Measurements from ENCODE around the gene TTLL5. TPM values are rescaled to one million over a fixed set of nuclear protein-coding genes. Genes with fewer than 3 reads are reported as not detected.

The TTLL5 gene
- total and polyA plus RNA-seq, 10 of the 15 experiments (the other 5 are each of a cell fraction or from before 2014, with no cell fraction given), result 3.2 to 25.9 (median 13.8) TPM

DNA sequence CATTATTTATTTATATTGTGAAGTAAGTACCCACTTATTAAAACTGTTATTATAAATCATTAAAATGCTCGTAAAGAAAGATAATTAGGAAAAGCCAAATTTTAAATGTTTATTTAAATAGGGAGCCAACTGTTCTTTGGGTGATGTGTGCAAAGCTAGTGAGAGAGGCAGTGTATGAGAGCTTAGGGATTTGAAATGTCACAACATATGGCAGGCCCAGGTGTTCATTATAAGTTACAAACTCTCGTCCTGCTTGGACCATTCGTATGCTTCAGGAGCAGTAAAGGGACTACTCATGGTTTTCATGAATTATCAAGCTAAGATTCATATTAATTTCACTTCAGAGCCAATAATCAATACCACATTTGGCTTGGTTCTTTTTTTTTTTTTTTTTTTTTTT lies 166.3 kb downstream of the TTLL5 start:
- H3K4me2 ChIP-seq (ENCODE audit: control insufficient read depth, insufficient read depth), result no peak overlapping the region
- H3K9ac ChIP-seq (ENCODE audit: control insufficient read depth, insufficient read depth, low read length), result no peak overlapping the region
- ATAC-seq, result no peak
- TF ChIP-seq NFYB (IDR thresholded peaks at IDR 0.05; ENCODE audit: insufficient read depth, low read depth, low read length), result no peak
- no peak for TF ChIP-seq IRF4 (IDR thresholded peaks at IDR 0.05; ENCODE audit: low read depth, low read length)
- TF ChIP-seq, protein P1, sequence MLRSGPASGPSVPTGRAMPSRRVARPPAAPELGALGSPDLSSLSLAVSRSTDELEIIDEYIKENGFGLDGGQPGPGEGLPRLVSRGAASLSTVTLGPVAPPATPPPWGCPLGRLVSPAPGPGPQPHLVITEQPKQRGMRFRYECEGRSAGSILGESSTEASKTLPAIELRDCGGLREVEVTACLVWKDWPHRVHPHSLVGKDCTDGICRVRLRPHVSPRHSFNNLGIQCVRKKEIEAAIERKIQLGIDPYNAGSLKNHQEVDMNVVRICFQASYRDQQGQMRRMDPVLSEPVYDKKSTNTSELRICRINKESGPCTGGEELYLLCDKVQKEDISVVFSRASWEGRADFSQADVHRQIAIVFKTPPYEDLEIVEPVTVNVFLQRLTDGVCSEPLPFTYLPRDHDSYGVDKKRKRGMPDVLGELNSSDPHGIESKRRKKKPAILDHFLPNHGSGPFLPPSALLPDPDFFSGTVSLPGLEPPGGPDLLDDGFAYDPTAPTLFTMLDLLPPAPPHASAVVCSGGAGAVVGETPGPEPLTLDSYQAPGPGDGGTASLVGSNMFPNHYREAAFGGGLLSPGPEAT (IDR thresholded peaks at IDR 0.05; ENCODE audit: low read depth), result no peak
- TF ChIP-seq NBN (IDR thresholded peaks at IDR 0.05), result no peak
- TF ChIP-seq SMAD5 (IDR thresholded peaks at IDR 0.05; ENCODE audit: low read depth), result no peak
- TF ChIP-seq CHD4 (IDR thresholded peaks at IDR 0.05), result no peak
- TF ChIP-seq NR2C1 (IDR thresholded peaks at IDR 0.05), result no peak
- no peak for TF ChIP-seq RB1 (IDR thresholded peaks at IDR 0.05; ENCODE audit: borderline replicate concordance)
- TF ChIP-seq RCOR1 (conservative IDR thresholded peaks at IDR 0.05; ENCODE audit: low read depth, low read length), result no peak
- DNase-seq (ENCODE audit: low read depth, low spot score), result no peak
- no peaks in the 10 kb centered on the region for H4K20me1 ChIP-seq (ENCODE audit: control insufficient read depth, insufficient read depth)
- SMC1A ChIA-PET (ENCODE audit: uncharacterized antibody, unreplicated experiment), result interaction anchor here (0.7 kb wide), 1 partner anchor 120 kb away, joined by 3 read pairs; no protein-coding TSS in a partner anchor
- RAD21 ChIA-PET (ENCODE audit: unreplicated experiment), result interaction anchor here (0.6 to 1.8 kb wide), 2 partner anchors 11 to 32 kb away, joined by 4 to 6 read pairs; no protein-coding TSS in a partner anchor
- H3K27me3 ChIP-seq (replicated peaks in 1 of 2; ENCODE audit: control insufficient read depth in 2 of 2, insufficient read depth in 2 of 2, low read length in 1 of 2), result no peaks in the 10 kb centered on the region
- no peaks in the 10 kb centered on the region for H3K36me3 ChIP-seq (ENCODE audit: control insufficient read depth in 2 of 2, insufficient read depth in 2 of 2, low read length in 1 of 2)
- CTCF ChIA-PET, result interaction anchor here (0.8 to 2.0 kb wide), 3 partner anchors 79 to 118 kb away, joined by 3 to 6 read pairs (median 4); no protein-coding TSS in a partner anchor
- no peak overlapping the region for H2AFZ ChIP-seq (ENCODE audit: control insufficient read depth, low read depth, low read length)
- intact Hi-C loops (cut with micrococcal nuclease; ENCODE audit: unreplicated experiment) (no loop called here), in situ Hi-C loops (cut with MboI) (no loop called here)
- POLR2A ChIA-PET, result interaction anchor here (0.6 to 0.7 kb wide), 3 partner anchors 32 to 561 kb away, joined by 3 to 10 read pairs (median 6); no protein-coding TSS in a partner anchor
- H3K4me3 ChIP-seq, result no peak overlapping the region
- H3K79me2 ChIP-seq (ENCODE audit: control insufficient read depth, insufficient read depth, low read length), result no peaks in the 10 kb centered on the region
- no TSS peak for BruUV-seq (replicated peaks)
- no peaks in the 10 kb centered on the region for H3K9me3 ChIP-seq (replicated peaks; ENCODE audit: control insufficient read depth, insufficient read depth, low read length)
- WGBS (ENCODE audit: insufficient coverage, insufficient replicate concordance, low lambda C conversion rate, missing lambda C conversion rate), result 99% methylated on average over 3 of the region's 3 CpGs
- peaks cover 24% of the 10 kb centered on the region for H3K4me1 ChIP-seq (ENCODE audit: control insufficient read depth, insufficient read depth, low read length)
- FAIRE-seq, result no peak
- H3K27ac ChIP-seq (ENCODE audit: control insufficient read depth, insufficient read depth), result no peak overlapping the region
